IMR-90 (cell line): ENCODE results near the gene MCUB.

ENCODE experiments used
- CEBPB ChIP-seq: IDR thresholded peaks from 2 replicates; pipeline ENCODE4 v1.6.1; 2012; ENCODE audit warnings: low read depth, low read length, improper control_type of control experiment
- MAFK ChIP-seq: IDR thresholded peaks from 2 replicates; pipeline ENCODE4 v1.6.1; 2012; ENCODE audit warnings: low read depth, low read length, improper control_type of control experiment
- MAZ ChIP-seq: IDR thresholded peaks from 2 replicates; pipeline ENCODE4 v1.6.1; 2012; ENCODE audit warnings: low read depth, mild to moderate bottlenecking, low read length, improper control_type of control experiment, moderate library complexity, borderline replicate concordance
- MXI1 ChIP-seq: IDR thresholded peaks from 2 replicates; pipeline ENCODE4 v1.6.1; 2012; ENCODE audit warnings: low read depth, mild to moderate bottlenecking, low read length, moderate library complexity, borderline replicate concordance
- NFE2L2 ChIP-seq: fragments of 150-350 bp; IDR thresholded peaks from 2 replicates; pipeline ENCODE4 v1.6.1; 2016; ENCODE audit warnings: low read depth, mild to moderate bottlenecking, low read length
- POLR2A ChIP-seq: IDR thresholded peaks from 2 replicates; pipeline ENCODE4 v1.6.1; 2012; ENCODE audit warnings: mild to moderate bottlenecking, low read depth, low read length
- RAD21 ChIP-seq: IDR thresholded peaks from 2 replicates; pipeline ENCODE4 v1.6.1; 2012; ENCODE audit warnings: low read length, improper control_type of control experiment
- RFX5 ChIP-seq: IDR thresholded peaks from 2 replicates; pipeline ENCODE4 v1.8.0; 2012; ENCODE audit warnings: low read depth, mild to moderate bottlenecking, low read length, moderate library complexity
- SMC3 ChIP-seq: fragments of 150-350 bp; IDR thresholded peaks from 2 replicates; pipeline ENCODE4 v1.6.1; 2016; ENCODE audit warnings: low read depth, mild to moderate bottlenecking, antibody characterized with exemption, low read length, moderate library complexity
- TF ChIP-seq, protein P1 (sequence below): conservative IDR thresholded peaks from 2 replicates; pipeline ENCODE4 v1.5.1; 2012; ENCODE audit warnings: mild to moderate bottlenecking, low read depth, low read length, improper control_type of control experiment
- TF ChIP-seq, protein P2 (sequence below): fragments of 150-350 bp; IDR thresholded peaks from 2 replicates; pipeline ENCODE4 v1.6.1; 2017; ENCODE audit warnings: mild to moderate bottlenecking, antibody characterized with exemption, low read length, low read depth

- TF ChIP-seq SMC3 = no peak
- TF ChIP-seq, protein P1, sequence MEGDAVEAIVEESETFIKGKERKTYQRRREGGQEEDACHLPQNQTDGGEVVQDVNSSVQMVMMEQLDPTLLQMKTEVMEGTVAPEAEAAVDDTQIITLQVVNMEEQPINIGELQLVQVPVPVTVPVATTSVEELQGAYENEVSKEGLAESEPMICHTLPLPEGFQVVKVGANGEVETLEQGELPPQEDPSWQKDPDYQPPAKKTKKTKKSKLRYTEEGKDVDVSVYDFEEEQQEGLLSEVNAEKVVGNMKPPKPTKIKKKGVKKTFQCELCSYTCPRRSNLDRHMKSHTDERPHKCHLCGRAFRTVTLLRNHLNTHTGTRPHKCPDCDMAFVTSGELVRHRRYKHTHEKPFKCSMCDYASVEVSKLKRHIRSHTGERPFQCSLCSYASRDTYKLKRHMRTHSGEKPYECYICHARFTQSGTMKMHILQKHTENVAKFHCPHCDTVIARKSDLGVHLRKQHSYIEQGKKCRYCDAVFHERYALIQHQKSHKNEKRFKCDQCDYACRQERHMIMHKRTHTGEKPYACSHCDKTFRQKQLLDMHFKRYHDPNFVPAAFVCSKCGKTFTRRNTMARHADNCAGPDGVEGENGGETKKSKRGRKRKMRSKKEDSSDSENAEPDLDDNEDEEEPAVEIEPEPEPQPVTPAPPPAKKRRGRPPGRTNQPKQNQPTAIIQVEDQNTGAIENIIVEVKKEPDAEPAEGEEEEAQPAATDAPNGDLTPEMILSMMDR = no peak
- no peak for TF ChIP-seq CEBPB
- TF ChIP-seq POLR2A = no peak
- TF ChIP-seq, protein P2, sequence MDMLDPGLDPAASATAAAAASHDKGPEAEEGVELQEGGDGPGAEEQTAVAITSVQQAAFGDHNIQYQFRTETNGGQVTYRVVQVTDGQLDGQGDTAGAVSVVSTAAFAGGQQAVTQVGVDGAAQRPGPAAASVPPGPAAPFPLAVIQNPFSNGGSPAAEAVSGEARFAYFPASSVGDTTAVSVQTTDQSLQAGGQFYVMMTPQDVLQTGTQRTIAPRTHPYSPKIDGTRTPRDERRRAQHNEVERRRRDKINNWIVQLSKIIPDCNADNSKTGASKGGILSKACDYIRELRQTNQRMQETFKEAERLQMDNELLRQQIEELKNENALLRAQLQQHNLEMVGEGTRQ = no peak
- TF ChIP-seq MXI1 = no peak
- no peak for TF ChIP-seq MAZ
- no peak for TF ChIP-seq RAD21
- no peak for TF ChIP-seq MAFK
- no peak for TF ChIP-seq RFX5
- TF ChIP-seq NFE2L2 = no peak
These were observed 115.1 kb downstream of the MCUB start for GRCh38 chr4:109675181-109675580.
